Panc1 (cell line): ENCODE data around the gene TRIM10.

Experiments used
- POLR2AphosphoS5 ChIP-seq: IDR thresholded peaks from 2 replicates; pipeline ENCODE4 v1.6.1; 2012; ENCODE audit warnings: mild to moderate bottlenecking, low read depth, low read length, moderate library complexity
- SIN3A ChIP-seq: IDR thresholded peaks from 2 replicates; pipeline ENCODE4 v1.6.1; 2012; ENCODE audit warnings: low read depth, mild to moderate bottlenecking, low read length, moderate library complexity, borderline replicate concordance; ENCODE audit not compliant: insufficient read depth
- TF ChIP-seq, protein P1 (sequence below): fragments of 450-650 bp; IDR thresholded peaks from 2 replicates; pipeline ENCODE4 v1.5.1; 2017; ENCODE audit warnings: mild to moderate bottlenecking
- TF ChIP-seq, protein P2 (sequence below), 2 experiments: IDR thresholded peaks; 2 replicates each; pipeline ENCODE4 v1.6.1; 2011 to 2012; ENCODE audit warnings: low read depth in 2 of 2, control low read depth in 1 of 2, low read length in 1 of 2, mild to moderate bottlenecking in 1 of 2, moderate library complexity in 1 of 2; ENCODE audit not compliant: insufficient read depth in 1 of 2

DNA sequence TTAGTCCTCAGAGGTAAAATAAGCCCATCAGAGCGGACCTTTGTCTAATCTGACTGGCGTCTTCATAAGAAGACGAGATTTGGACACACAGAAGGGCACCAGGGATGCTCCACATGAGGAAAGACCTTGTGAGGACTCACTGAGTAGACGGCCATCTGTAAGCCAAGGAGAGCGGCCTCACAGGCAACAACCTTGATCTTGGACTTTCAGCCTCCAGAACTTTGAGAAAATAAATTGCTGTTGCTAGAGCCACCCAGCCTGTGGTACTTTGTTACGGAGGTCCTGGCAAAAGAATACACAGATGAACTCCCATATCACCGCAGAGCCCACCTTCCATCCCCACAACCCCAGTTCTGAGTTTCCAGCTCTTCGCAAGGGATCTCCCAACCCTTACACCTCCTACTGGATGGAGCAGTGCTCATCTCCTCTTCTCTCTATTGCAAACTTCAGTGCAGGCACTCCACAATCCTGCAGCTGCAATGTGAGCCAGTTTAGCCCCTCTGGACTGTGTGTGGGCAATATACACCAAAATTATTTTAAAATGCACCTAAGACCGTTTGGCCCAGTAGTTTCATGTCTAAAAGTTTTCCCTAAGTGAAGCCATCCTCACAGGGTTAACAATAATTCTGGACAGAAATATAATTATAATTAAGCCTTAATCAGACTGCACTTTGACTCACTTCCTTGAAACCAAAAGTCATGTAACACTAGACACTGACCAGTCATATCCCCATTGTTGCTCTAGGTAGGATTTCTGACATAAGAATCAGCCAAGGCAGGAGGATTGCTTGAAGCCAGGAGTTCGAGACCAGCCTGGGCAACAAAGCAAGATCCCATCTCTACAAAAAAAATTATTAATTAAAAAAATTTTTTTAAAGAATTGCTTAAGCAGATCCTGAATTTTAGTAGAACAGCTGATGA lies 39.3 kb downstream of the TRIM10 start:
- TF ChIP-seq, protein P1, sequence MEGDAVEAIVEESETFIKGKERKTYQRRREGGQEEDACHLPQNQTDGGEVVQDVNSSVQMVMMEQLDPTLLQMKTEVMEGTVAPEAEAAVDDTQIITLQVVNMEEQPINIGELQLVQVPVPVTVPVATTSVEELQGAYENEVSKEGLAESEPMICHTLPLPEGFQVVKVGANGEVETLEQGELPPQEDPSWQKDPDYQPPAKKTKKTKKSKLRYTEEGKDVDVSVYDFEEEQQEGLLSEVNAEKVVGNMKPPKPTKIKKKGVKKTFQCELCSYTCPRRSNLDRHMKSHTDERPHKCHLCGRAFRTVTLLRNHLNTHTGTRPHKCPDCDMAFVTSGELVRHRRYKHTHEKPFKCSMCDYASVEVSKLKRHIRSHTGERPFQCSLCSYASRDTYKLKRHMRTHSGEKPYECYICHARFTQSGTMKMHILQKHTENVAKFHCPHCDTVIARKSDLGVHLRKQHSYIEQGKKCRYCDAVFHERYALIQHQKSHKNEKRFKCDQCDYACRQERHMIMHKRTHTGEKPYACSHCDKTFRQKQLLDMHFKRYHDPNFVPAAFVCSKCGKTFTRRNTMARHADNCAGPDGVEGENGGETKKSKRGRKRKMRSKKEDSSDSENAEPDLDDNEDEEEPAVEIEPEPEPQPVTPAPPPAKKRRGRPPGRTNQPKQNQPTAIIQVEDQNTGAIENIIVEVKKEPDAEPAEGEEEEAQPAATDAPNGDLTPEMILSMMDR = no peak
- TF ChIP-seq POLR2AphosphoS5 (no peak), SIN3A (no peak)
- TF ChIP-seq, protein P2, sequence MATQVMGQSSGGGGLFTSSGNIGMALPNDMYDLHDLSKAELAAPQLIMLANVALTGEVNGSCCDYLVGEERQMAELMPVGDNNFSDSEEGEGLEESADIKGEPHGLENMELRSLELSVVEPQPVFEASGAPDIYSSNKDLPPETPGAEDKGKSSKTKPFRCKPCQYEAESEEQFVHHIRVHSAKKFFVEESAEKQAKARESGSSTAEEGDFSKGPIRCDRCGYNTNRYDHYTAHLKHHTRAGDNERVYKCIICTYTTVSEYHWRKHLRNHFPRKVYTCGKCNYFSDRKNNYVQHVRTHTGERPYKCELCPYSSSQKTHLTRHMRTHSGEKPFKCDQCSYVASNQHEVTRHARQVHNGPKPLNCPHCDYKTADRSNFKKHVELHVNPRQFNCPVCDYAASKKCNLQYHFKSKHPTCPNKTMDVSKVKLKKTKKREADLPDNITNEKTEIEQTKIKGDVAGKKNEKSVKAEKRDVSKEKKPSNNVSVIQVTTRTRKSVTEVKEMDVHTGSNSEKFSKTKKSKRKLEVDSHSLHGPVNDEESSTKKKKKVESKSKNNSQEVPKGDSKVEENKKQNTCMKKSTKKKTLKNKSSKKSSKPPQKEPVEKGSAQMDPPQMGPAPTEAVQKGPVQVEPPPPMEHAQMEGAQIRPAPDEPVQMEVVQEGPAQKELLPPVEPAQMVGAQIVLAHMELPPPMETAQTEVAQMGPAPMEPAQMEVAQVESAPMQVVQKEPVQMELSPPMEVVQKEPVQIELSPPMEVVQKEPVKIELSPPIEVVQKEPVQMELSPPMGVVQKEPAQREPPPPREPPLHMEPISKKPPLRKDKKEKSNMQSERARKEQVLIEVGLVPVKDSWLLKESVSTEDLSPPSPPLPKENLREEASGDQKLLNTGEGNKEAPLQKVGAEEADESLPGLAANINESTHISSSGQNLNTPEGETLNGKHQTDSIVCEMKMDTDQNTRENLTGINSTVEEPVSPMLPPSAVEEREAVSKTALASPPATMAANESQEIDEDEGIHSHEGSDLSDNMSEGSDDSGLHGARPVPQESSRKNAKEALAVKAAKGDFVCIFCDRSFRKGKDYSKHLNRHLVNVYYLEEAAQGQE (IDR thresholded peaks at IDR 0.05; ENCODE audit: insufficient read depth in 1 of 2, low read depth in 2 of 2, low read length in 1 of 2) = no peak
